HG02981 (cell line): ENCODE results near the gene CFAP74.
"Not testable (repeated sequence)": the region's sequence is repeated elsewhere in the genome, so short reads cannot be mapped to it uniquely, and the experiment has no call there.

ENCODE experiments used
- ATAC-seq: cut with Tn5 transposase; IDR thresholded peaks from one replicate; pipeline ENCODE4 v1.9.1; 2021; ENCODE audit warnings: mild to moderate bottlenecking, moderate library complexity; ENCODE audit not compliant: unreplicated experiment

Gene CFAP74

DNA sequence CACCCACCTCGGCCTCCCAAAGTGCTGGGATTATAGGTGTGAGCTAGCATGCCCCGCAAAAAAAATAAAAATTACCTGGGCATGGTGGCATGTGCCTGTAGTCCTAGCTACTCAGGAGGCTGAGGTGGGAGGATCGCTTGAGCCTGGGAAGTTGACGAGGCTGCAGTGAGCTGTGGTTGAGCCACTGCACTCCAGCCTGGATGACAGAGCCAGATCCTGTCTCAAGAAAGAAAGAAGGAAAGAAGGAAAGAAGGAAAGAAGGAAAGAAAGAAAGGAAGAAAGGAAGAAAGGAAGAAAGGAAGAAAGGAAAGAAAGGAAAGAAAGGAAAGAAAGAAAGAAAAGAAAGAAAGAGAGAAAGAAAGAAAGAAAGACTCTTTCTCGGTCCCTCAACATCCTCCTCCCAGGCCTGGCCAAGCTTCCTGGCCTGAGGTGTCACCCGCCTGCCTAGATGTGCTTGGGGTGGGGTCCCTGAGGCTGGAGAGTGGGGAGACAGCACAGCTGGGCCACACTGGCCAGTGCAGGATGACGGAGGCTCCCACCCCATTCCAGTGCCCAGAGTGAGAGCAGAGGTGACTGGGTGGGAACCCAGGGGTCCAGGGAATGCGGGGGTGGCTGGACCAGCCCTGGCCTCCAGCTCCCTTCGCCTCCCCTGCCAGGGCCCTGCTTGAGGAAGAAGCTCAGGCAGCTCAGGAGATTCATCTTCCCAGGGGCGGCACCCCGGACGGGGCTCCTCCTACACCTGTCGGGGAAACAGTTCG lies 102.5 kb downstream of the CFAP74 start:
- ATAC-seq: no peak

DNA sequence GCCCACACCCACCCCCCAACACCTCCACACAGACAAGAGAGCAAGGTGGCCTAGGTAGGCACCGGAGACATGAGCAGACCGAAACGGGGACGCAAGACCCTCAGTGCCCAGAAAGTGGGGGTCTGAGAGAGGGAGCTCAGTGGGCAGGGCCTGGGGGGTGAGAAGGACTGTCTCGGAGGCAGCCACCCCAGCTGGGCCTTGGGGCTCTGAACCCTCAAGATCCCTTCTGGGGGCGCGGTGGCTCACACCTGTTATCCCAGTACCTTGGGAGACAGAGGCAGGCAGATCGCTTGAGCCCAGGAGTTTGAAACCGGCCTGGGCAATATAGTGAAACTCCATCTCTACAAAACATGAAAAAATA lies 103.6 kb downstream of the CFAP74 start:
- ATAC-seq: no peak

- ATAC-seq: no peak
These were observed 104.2 kb downstream of the CFAP74 start for GRCh38 chr1:1899266-1899966.

GRCh38 chr1:1898246-1898933 lies 105.2 kb downstream of the CFAP74 start:
- no peak for ATAC-seq

- ATAC-seq: no peak
These were observed 107.9 kb downstream of the CFAP74 start for GRCh38 chr1:1895456-1896336.

DNA sequence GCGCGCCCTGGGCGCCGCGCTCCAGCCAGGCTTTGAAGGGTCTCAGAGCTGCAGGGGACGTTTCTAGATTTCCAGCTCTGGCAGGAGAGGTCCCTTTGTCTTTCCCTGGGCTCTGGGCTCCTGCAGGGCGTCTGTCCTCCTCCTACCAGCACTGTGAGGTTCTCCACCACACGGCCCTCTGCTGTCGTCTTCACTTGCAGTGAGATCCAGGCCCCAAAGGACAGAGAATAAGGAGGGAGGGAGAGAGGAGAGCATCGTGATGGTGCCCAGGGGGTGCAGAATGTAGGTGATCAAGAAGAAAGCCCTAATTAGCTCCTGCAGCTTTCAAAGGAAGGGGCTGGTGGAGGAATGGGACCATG lies 108.5 kb downstream of the CFAP74 start:
- no peak for ATAC-seq

DNA sequence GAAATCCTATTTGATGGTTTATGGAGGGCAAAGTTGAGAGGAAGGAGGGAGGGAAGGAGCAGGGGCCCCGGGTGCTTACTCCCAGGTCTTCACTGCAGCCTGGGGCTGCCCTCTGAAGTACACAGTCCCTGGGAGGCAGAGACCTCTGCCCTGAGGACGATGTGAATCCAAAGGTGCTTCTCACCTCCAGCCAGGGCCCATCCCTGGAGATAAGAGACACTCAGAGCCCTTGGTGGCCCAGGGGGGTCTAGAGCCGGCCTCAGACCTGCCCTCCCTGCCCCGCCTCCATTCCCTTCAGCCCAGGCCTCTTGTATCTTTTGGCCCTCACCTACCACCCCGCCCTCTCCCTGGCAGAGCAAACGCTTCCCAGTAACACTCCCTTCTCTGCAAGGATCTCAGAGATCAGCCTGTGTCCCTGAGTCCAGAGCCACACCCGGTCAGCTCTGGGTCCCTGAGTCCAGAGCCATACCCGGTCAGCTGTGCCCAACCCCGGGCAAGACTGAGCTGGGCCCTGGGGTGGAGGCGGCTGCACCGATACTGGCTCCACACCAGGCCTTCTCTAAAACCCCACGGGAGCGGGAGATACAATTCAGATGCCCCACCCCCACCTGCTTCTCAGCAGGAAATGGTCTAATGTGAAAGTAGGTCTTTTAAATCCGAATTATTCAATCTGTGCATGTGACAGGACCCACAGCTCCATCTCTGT lies 109.1 kb downstream of the CFAP74 start:
- ATAC-seq: no peak

GRCh38 chr1:1893997-1894353 lies 109.6 kb downstream of the CFAP74 start:
- no peak for ATAC-seq

DNA sequence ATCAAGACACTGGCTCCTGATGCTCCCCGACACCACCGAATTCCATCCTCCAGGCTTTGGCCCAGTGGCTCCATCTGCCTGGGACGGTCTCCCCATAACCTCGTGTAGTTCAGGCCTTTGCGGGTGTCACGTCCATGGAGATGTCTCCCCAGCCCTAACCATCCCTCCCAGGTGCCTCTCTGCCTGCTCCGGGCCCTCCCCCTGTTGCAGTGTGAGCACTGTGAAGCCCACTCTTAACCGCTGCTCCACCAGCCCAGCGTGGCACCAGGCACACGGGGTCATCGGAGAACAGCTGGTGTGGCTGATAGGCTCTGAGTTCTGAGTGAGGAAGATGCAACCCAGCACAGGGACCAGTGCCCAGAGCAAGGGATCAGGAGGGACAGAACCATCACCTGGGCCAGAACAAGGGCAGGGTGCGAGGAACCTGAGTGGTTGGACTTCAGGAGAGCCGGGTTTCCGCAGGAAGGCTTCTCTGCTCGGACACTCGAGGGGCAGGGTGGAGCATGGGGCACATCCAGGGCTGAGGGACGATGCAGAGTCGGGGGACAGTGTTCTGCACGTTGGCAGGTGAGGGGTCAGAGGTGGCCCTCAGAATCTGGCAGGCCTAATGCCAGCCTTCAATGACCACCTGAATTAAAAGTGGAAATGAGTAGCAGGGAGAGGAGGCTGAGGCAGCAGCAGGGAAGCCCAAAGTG lies 110.1 kb downstream of the CFAP74 start:
- no peak for ATAC-seq

GRCh38 chr1:1892763-1893120 lies 110.8 kb downstream of the CFAP74 start:
- no peak for ATAC-seq

GRCh38 chr1:1892079-1892762 lies 111.4 kb downstream of the CFAP74 start:
- no peak for ATAC-seq

DNA sequence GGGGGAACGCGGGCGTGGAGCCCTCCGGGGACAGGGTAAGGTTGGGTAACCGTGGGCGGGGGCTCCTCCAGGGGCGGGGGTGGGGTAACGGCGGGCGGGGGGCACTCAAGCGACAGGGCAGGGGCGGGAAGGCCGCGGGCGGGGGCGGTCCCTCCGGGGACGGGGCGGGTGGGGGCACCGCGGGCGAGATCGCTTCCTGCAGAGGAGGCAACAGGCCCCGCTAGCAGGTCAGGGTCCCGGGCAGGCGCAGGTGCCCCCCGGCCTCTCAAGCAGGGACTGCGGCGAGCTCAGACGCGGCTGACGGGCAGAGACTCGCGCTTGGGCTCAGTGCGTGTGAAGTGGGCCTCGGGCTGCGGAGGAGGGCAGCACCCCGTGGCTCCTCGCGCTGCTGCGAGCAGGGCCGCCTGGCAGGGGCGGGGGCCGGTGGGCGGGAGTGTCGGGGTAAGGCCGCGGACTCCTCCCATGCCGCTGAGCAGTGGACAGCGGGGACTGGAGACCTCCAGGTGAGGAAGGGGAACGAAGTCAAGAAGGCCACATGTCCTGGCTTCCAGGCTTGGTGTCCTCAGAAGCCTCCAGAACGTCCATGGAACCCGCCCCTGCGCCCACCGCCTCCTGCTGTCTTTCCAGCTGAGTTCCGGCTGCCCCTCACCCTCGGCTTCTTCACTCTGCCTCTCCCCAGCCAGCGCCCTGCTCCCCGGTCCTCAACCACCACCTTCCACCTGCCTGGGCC lies 112.1 kb downstream of the CFAP74 start:
- peak; percentile 27 for ATAC-seq

GRCh38 chr1:1890506-1891348 lies 112.9 kb downstream of the CFAP74 start, which contains the start of gene GNB1:
GNB1 (minus strand) TSS chr1:1891087; CDS start chr1:1825453, 65,634 bp downstream.
- peak; percentile 57 for ATAC-seq

DNA sequence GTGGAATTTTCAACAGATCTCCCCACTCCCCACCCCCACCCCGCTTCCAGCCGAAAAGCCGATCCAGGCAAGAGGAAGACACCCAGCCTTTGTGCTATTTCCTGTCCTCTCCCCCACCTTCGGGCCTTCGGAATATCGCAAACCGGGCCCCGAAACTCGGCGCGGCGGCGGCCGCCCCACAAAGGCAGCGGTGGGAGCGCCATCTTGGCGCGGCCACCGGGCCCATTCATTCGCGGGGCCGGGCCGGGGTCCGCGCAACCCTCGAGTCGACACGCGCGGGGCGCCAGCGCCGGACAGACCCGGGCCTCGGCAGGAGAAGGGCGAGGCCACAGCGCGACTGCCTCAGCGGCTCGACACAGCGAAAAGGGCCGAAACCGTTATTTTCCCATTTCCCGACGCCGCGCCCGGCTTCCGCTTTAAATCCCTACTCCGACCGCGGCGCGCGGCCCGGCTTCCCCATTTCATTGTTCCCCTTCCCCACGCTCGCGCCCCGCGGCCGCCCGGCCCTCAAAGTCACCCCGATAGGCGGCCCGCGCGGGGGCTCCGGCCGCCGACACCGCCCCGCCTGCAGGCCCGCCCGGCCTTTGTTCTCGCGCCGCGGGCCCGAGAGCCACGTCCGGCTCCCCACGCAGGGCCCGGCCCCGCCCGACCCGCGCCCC lies 113.6 kb downstream of the CFAP74 start:
- peak; percentile 29 for ATAC-seq

DNA sequence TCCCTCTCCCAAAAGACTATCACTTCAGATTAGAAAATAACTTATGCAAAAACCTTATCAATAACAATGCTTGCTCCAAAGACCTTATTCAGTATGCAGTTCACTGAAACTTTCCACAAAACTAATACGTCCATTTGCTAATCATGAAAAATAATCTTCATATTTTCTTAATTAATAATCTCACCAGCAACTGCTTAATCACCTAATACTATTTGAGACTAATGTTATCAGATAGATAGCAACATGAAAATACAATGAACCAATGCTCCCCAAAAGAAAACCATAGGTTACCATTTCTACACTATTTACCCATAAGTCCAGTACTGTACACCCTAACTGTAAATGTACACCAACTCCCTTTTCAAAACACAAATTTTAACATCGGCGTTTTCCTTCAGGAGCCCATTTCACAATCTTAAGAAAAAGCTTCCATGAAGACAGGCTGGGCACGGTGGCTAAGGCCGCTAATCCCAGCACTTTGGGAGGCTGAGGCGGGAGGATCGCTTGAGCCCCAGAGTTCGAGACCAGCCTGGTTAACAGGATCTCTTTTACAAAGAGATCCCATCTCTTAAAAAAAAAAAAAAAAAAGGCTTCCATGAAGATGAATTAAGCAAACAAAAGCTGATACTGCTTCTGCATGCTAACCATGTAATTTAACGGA lies 114.4 kb downstream of the CFAP74 start:
- ATAC-seq: no peak

DNA sequence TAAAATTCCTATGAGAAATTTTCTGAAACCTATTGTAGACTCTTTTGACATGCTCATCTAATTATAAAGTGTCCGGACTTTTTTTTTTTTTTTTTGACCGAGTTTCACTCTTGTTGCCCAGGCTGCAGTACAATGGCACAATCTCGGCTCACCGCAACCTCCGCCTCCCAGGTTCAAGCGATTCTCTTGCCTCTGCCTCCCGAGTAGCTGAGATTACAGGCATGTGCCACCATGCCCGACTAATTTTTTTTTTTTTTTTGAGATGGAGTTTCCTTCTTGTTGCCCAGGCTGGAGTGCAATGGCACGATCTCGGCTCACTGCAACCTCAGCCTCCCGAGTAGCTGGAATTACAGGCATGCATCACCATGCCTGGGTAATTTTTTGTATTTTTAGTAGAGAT lies 119.7 kb downstream of the CFAP74 start:
- ATAC-seq: not testable (repeated sequence)
